BLaER1 (cell line): ENCODE measurements around the gene SSTR1.

Experiments used
- H3K27ac ChIP-seq: shearing (Covaris generic); formaldehyde crosslinking; 2 replicates; pipeline ENCODE4 v1.8.1; 2022
- H3K27me3 ChIP-seq: shearing (Covaris generic); formaldehyde crosslinking; 2 replicates; pipeline ENCODE4 v1.8.1; 2022
- H3K36me3 ChIP-seq: shearing (Covaris generic); formaldehyde crosslinking; 2 replicates; pipeline ENCODE4 v1.8.1; 2022
- H3K4me1 ChIP-seq: shearing (Covaris generic); formaldehyde crosslinking; 2 replicates; pipeline ENCODE4 v1.8.1; 2022
- H3K4me2 ChIP-seq: shearing (Covaris generic); formaldehyde crosslinking; 2 replicates; pipeline ENCODE4 v1.8.1; 2022
- H3K4me3 ChIP-seq: shearing (Covaris generic); formaldehyde crosslinking; 2 replicates; pipeline ENCODE4 v1.8.1; 2022
- H3K9ac ChIP-seq: shearing (Covaris generic); formaldehyde crosslinking; 2 replicates; pipeline ENCODE4 v1.8.1; 2022
- H3K9me3 ChIP-seq: shearing (Covaris generic); formaldehyde crosslinking; 2 replicates; pipeline ENCODE4 v1.8.1; 2022
- H4K20me1 ChIP-seq: shearing (Covaris generic); formaldehyde crosslinking; 2 replicates; pipeline ENCODE4 v1.8.1; 2022
- Cebpa-rat ChIP-seq: shearing (Covaris generic); IDR thresholded peaks from 2 replicates; pipeline ENCODE4 v1.8.1; 2022

The SSTR1 gene

GRCh38 chr14:38254571-38255407 is 47.1 kb downstream of the SSTR1 start:
- Histone ChIP-seq H3K27me3 (no peaks in the 10 kb centered on the region), H4K20me1 (peaks cover 30% of the 10 kb centered on the region), H3K4me2 (peak overlapping the region; percentile 61), H3K9ac (peak overlapping the region; percentile 87), H3K4me3 (peak overlapping the region; percentile 77), H3K27ac (peak overlapping the region; percentile 91), H3K36me3 (no peaks in the 10 kb centered on the region), H3K9me3 (peaks cover 12% of the 10 kb centered on the region), H3K4me1 (peaks cover 14% of the 10 kb centered on the region)
- TF ChIP-seq Cebpa-rat, result no peak

- Histone ChIP-seq H3K27ac (peak overlapping the region; percentile 91), H3K36me3 (no peaks in the 10 kb centered on the region), H3K4me1 (peaks cover 12% of the 10 kb centered on the region), H3K9me3 (peaks cover 12% of the 10 kb centered on the region), H3K4me2 (peak overlapping the region; percentile 61), H3K4me3 (peak overlapping the region; percentile 77), H3K9ac (peak overlapping the region; percentile 87), H3K27me3 (no peaks in the 10 kb centered on the region), H4K20me1 (peaks cover 26% of the 10 kb centered on the region)
- no peak for TF ChIP-seq Cebpa-rat
These were observed 47.6 kb downstream of the SSTR1 start for GRCh38 chr14:38255408-38255672.

GRCh38 chr14:38255673-38256532 is 48.2 kb downstream of the SSTR1 start, which contains the start of gene CLEC14A:
TSS of gene CLEC14A (minus strand) at chr14:38256093. CDS start at chr14:38256022, 71 bp downstream.
- peak within 1 kb of the TSS; percentile 61 for H3K4me2 ChIP-seq
- H3K4me1 ChIP-seq, result peaks cover 12% of the 10 kb centered on the region

GRCh38 chr14:38256533-38256840 is 48.8 kb downstream of the SSTR1 start:
- Histone ChIP-seq H3K4me3 (peak overlapping the region; percentile 77), H3K27me3 (no peaks in the 10 kb centered on the region), H3K36me3 (no peaks in the 10 kb centered on the region), H3K4me2 (peak overlapping the region; percentile 61), H3K9ac (peak overlapping the region; percentile 87; the same call in 1 of the 2 replicates), H4K20me1 (peaks cover 20% of the 10 kb centered on the region), H3K9me3 (peaks cover 12% of the 10 kb centered on the region), H3K27ac (peak overlapping the region; percentile 91), H3K4me1 (peaks cover 12% of the 10 kb centered on the region)
- TF ChIP-seq Cebpa-rat, result 0 out of 2 replicates have a peak, but pooled peaks have one; percentile 43

More at GRCh38 chr14:38255673-38256532, 48.2 kb downstream of the SSTR1 start, which contains the start of gene CLEC14A:
- peak within 1 kb of the TSS; percentile 91 for H3K27ac ChIP-seq
- H4K20me1 ChIP-seq, result peaks cover 23% of the 10 kb centered on the region
- H3K9me3 ChIP-seq, result peaks cover 12% of the 10 kb centered on the region
- no peaks in the 10 kb centered on the region for H3K36me3 ChIP-seq
- peak within 1 kb of the TSS; percentile 77 for H3K4me3 ChIP-seq
- TF ChIP-seq Cebpa-rat, result no peak
- no peaks in the 10 kb centered on the region for H3K27me3 ChIP-seq
- H3K9ac ChIP-seq, result peak within 1 kb of the TSS; percentile 87

- TF ChIP-seq Cebpa-rat, result no peak
- peaks cover 14% of the 10 kb centered on the region for H4K20me1 ChIP-seq
- H3K4me1 ChIP-seq, result peaks cover 12% of the 10 kb centered on the region
- H3K27ac ChIP-seq, result peak overlapping the region; percentile 91; the same call in 1 of the 2 replicates
- no peaks in the 10 kb centered on the region for H3K27me3 ChIP-seq
- H3K4me3 ChIP-seq, result peak overlapping the region; percentile 77; the same call in 1 of the 2 replicates
- H3K9ac ChIP-seq, result 0 out of 2 replicates have a peak overlapping the region, but pooled peaks have one; percentile 45
- peaks cover 12% of the 10 kb centered on the region for H3K9me3 ChIP-seq
- H3K4me2 ChIP-seq, result peak overlapping the region; percentile 61
- H3K36me3 ChIP-seq, result no peaks in the 10 kb centered on the region
These were observed 49.8 kb downstream of the SSTR1 start for GRCh38 chr14:38257507-38257906.

- H4K20me1 ChIP-seq, result no peaks in the 10 kb centered on the region
- no peak overlapping the region for H3K4me2 ChIP-seq
- no peaks in the 10 kb centered on the region for H3K27me3 ChIP-seq
- no peak overlapping the region for H3K27ac ChIP-seq
- H3K4me3 ChIP-seq, result no peak overlapping the region
- H3K4me1 ChIP-seq, result peaks cover 12% of the 10 kb centered on the region
- H3K36me3 ChIP-seq, result no peaks in the 10 kb centered on the region
- no peaks in the 10 kb centered on the region; the same call in 1 of the 2 replicates for H3K9me3 ChIP-seq
- TF ChIP-seq Cebpa-rat, result no peak
- H3K9ac ChIP-seq, result no peak overlapping the region
These were observed 53.9 kb downstream of the SSTR1 start for GRCh38 chr14:38261620-38262019.
